Measurements from ENCODE around the gene CFAP54. TPM values are rescaled to one million over a fixed set of nuclear protein-coding genes. Genes with fewer than 3 reads are reported as not detected.

The CFAP54 gene
- total and polyA plus RNA-seq, 2 of the 4 experiments (the other 2 are of a cell fraction) = 0.18 to 0.41 TPM

- no peaks in the 10 kb centered on the region for H3K27me3 ChIP-seq (ENCODE audit: control insufficient read depth, insufficient read depth, low read length)
- no peak overlapping the region for H3K56ac ChIP-seq (ENCODE audit: extremely low read depth, insufficient read depth, low read length)
- no peak overlapping the region for H2BK15ac ChIP-seq (ENCODE audit: low read depth, low read length)
- H4K20me1 ChIP-seq (ENCODE audit: insufficient read depth, low read length) = no peaks in the 10 kb centered on the region
- no peak overlapping the region for H3K4ac ChIP-seq (ENCODE audit: low read depth, low read length)
- no peak overlapping the region for H3K23ac ChIP-seq (ENCODE audit: low read depth, low read length)
- peaks cover 11% of the 10 kb centered on the region for H3K4me1 ChIP-seq (ENCODE audit: control insufficient read depth, insufficient read depth, low read length)
- no peak overlapping the region for H2AFZ ChIP-seq (replicated peaks; ENCODE audit: low read length, poor library complexity)
- no peak overlapping the region for H4K91ac ChIP-seq (ENCODE audit: insufficient read depth, low read depth, low read length)
- DNase-seq (no peak), ATAC-seq (ENCODE audit: low read depth) (no peak)
- no peak overlapping the region for H3K27ac ChIP-seq (ENCODE audit: insufficient read depth, low read length)
- H3K4me3 ChIP-seq (ENCODE audit: insufficient read depth, low read depth, low read length) = no peak overlapping the region
- H3K4me2 ChIP-seq (ENCODE audit: low read depth, low read length) = no peak overlapping the region
- TF ChIP-seq MAZ (IDR thresholded peaks at IDR 0.05; ENCODE audit: borderline replicate concordance, low read depth, low read length) = no peak
- TF ChIP-seq MXI1 (IDR thresholded peaks at IDR 0.05; ENCODE audit: borderline replicate concordance, low read depth, low read length) = no peak
- TF ChIP-seq MAFK (IDR thresholded peaks at IDR 0.05; ENCODE audit: low read depth, low read length) = no peak
- no peak for TF ChIP-seq SMC3 (IDR thresholded peaks at IDR 0.05; ENCODE audit: low read depth, low read length)
- no peak for TF ChIP-seq USF2 (IDR thresholded peaks at IDR 0.05; ENCODE audit: low read depth, low read length)
- no peak for TF ChIP-seq RCOR1 (IDR thresholded peaks at IDR 0.05; ENCODE audit: insufficient replicate concordance, low read length)
- TF ChIP-seq ELK1 (IDR thresholded peaks at IDR 0.05; ENCODE audit: borderline replicate concordance, low read depth, low read length) = no peak
- TF ChIP-seq, protein P1, sequence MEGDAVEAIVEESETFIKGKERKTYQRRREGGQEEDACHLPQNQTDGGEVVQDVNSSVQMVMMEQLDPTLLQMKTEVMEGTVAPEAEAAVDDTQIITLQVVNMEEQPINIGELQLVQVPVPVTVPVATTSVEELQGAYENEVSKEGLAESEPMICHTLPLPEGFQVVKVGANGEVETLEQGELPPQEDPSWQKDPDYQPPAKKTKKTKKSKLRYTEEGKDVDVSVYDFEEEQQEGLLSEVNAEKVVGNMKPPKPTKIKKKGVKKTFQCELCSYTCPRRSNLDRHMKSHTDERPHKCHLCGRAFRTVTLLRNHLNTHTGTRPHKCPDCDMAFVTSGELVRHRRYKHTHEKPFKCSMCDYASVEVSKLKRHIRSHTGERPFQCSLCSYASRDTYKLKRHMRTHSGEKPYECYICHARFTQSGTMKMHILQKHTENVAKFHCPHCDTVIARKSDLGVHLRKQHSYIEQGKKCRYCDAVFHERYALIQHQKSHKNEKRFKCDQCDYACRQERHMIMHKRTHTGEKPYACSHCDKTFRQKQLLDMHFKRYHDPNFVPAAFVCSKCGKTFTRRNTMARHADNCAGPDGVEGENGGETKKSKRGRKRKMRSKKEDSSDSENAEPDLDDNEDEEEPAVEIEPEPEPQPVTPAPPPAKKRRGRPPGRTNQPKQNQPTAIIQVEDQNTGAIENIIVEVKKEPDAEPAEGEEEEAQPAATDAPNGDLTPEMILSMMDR (conservative IDR thresholded peaks at IDR 0.05; ENCODE audit: low read depth, low read length) = no peak
- no peak for TF ChIP-seq BHLHE40 (IDR thresholded peaks at IDR 0.05; ENCODE audit: low read depth, low read length)
- TF ChIP-seq CHD1 (IDR thresholded peaks at IDR 0.05; ENCODE audit: low read depth, low read length) = no peak
- TF ChIP-seq FOS (IDR thresholded peaks at IDR 0.05; ENCODE audit: low read depth, low read length) = no peak
- no peak for TF ChIP-seq CEBPB (IDR thresholded peaks at IDR 0.05; ENCODE audit: low read depth, low read length)
- TF ChIP-seq RAD21 (IDR thresholded peaks at IDR 0.05; ENCODE audit: low read length) = no peak
- TF ChIP-seq POLR2A (IDR thresholded peaks at IDR 0.05; ENCODE audit: low read depth, low read length) = no peak
- TF ChIP-seq RFX5 (IDR thresholded peaks at IDR 0.05; ENCODE audit: low read depth, low read length) = no peak
- TF ChIP-seq NFE2L2 (IDR thresholded peaks at IDR 0.05; ENCODE audit: low read depth, low read length) = no peak
- ChIA-PET CTCF (no interaction called here), POLR2A (ENCODE audit: unreplicated experiment) (no interaction called here)
- H2AK5ac ChIP-seq (ENCODE audit: low read depth, low read length) = no peak overlapping the region
- peaks cover 12% of the 10 kb centered on the region for H3K9me1 ChIP-seq (ENCODE audit: insufficient read depth, low read length)
- H3K9ac ChIP-seq (ENCODE audit: low read depth, low read length) = no peak overlapping the region
- no peak overlapping the region for H2BK5ac ChIP-seq (ENCODE audit: low read depth, low read length, poor library complexity, severe bottlenecking)
- no peaks in the 10 kb centered on the region for H3K36me3 ChIP-seq (ENCODE audit: control insufficient read depth, insufficient read depth, low read length)
- dilution Hi-C loops (cut with HindIII; ENCODE audit: low sequenced_read_pairs, unreplicated experiment) = no loop called here
- H2BK120ac ChIP-seq (ENCODE audit: low read depth, low read length) = no peak overlapping the region
- no peak overlapping the region for H3K18ac ChIP-seq (ENCODE audit: low read depth, low read length)
- no peaks in the 10 kb centered on the region for H3K9me3 ChIP-seq (ENCODE audit: control insufficient read depth, insufficient read depth, low read length)
- no peaks in the 10 kb centered on the region for H3K79me1 ChIP-seq (ENCODE audit: low read depth in 1 of 2, low read length in 2 of 2)
- H3K14ac ChIP-seq (replicated peaks; ENCODE audit: low read depth, low read length) = no peak overlapping the region
- no peak overlapping the region for H4K5ac ChIP-seq (ENCODE audit: low read depth, low read length)
- intact Hi-C loops (cut with micrococcal nuclease) = no loop called here
- H2AK9ac ChIP-seq (replicated peaks; ENCODE audit: low read depth, low read length, poor library complexity) = no peak overlapping the region
- no peak overlapping the region for H2BK20ac ChIP-seq (ENCODE audit: low read depth, low read length)
- in situ Hi-C loops (cut with MboI; ENCODE audit: low sequenced_read_pairs) = no loop called here
- no TSS peak for BruUV-seq (replicated peaks)
- H4K8ac ChIP-seq (ENCODE audit: low read depth in 2 of 2, low read length in 2 of 2) = no peak overlapping the region
Measured at GRCh38 chr12:96881608-96882007, 392.2 kb downstream of the CFAP54 start.

Data from IMR-90 (cell line).